Thyroid gland (tissue), 4 donors: ENCODE measurements around the gene KMT2E.

Experiments used
- CTCF ChIP-seq, 6 experiments: fragments of 200-600 bp in 3 of 6; fragments of 450-650 bp in 3 of 6; sonication (generic) in 3 of 6; IDR thresholded peaks; one replicate each; pipeline ENCODE4 v1.5.1; 2016 to 2019; ENCODE audit warnings: antibody characterized with exemption in 6 of 6, mild to moderate bottlenecking in 2 of 6, inconsistent platforms in 1 of 6, moderate library complexity in 1 of 6
- POLR2A ChIP-seq, 2 donors: fragments of 450-650 bp; IDR thresholded peaks; one replicate each; pipeline ENCODE4 v1.6.1; 2017; ENCODE audit warnings: antibody characterized with exemption in 2 of 2, mild to moderate bottlenecking in 2 of 2, moderate library complexity in 1 of 2

- TF ChIP-seq CTCF (IDR thresholded peaks at IDR 0.05), result no peak
- TF ChIP-seq POLR2A (IDR thresholded peaks at IDR 0.05), result no peak
Measured at GRCh38 chr7:105009667-105010503, 4.1 kb upstream of the KMT2E start.
